Skin of body (tissue), 2 donors: ENCODE measurements around the gene GNB2. TPM values are rescaled to one million over a fixed set of nuclear protein-coding genes. Genes with fewer than 3 reads are reported as not detected.
A peak's percentile ranks its signal among the peaks of the same experiment; 100 is the strongest.
"Not testable (repeated sequence)": the region's sequence is repeated elsewhere in the genome, so short reads cannot be mapped to it uniquely, and the experiment has no call there.

Source experiments
- DNase-seq: peaks from one replicate; lab custom pipeline; 2025; lab: John Stamatoyannopoulos, UW
- total RNA-seq: library from RNA; depleted of rRNA; stranded (reverse); fragments of >200 nt; gene quantifications from one replicate; pipeline ENCODE4 v1.2.3, GENCODE V29; 2014

GNB2 gene
- total RNA-seq, 1 donor from 2014 or later: 69.4 TPM

GRCh38 chr7:100693312-100694097 lies 20.0 kb downstream of the GNB2 start:
- no peak for DNase-seq

- peak; percentile 14 for DNase-seq
These were observed 20.7 kb downstream of the GNB2 start, which contains the start of gene GIGYF1 for GRCh38 chr7:100694098-100694745. GIGYF1 (minus strand) TSS chr7:100694250; CDS start chr7:100688238, 6,012 bp downstream.

- no peak for DNase-seq
These were observed 22.6 kb downstream of the GNB2 start for GRCh38 chr7:100696123-100696521.

- no peak for DNase-seq
These were observed 25.5 kb downstream of the GNB2 start for GRCh38 chr7:100699018-100699417.

GRCh38 chr7:100701089-100701488 lies 27.5 kb downstream of the GNB2 start:
- DNase-seq: not testable (repeated sequence)

GRCh38 chr7:100705320-100705752 lies 31.8 kb downstream of the GNB2 start:
- peak; percentile 70 for DNase-seq

GRCh38 chr7:100705753-100706671 lies 32.5 kb downstream of the GNB2 start, which contains the start of gene POP7:
POP7 (plus strand) TSS chr7:100706121; CDS start chr7:100706831, 710 bp downstream.
- peak; percentile 97 for DNase-seq

GRCh38 chr7:100706672-100707311 lies 33.3 kb downstream of the GNB2 start:
- DNase-seq: no peak

- no peak for DNase-seq
These were observed 34.9 kb downstream of the GNB2 start for GRCh38 chr7:100708395-100708794.

GRCh38 chr7:100710452-100710851 lies 36.9 kb downstream of the GNB2 start:
- no peak for DNase-seq

- DNase-seq: no peak
These were observed 37.8 kb downstream of the GNB2 start for GRCh38 chr7:100711369-100711768.

- no peak for DNase-seq
These were observed 41.2 kb downstream of the GNB2 start for GRCh38 chr7:100714725-100715124.

GRCh38 chr7:100717073-100717472 lies 43.5 kb downstream of the GNB2 start:
- not testable (repeated sequence) for DNase-seq

GRCh38 chr7:100719523-100720278 lies 46.2 kb downstream of the GNB2 start:
- no peak for DNase-seq

- DNase-seq: no peak
These were observed 46.7 kb downstream of the GNB2 start, which contains the start of gene EPO for GRCh38 chr7:100720279-100720670. EPO (plus strand) TSS chr7:100720468; CDS start chr7:100720981, 513 bp downstream.

GRCh38 chr7:100720671-100721504 lies 47.3 kb downstream of the GNB2 start:
- DNase-seq: no peak

- DNase-seq: no peak
These were observed 47.9 kb downstream of the GNB2 start for GRCh38 chr7:100721505-100721812.

- no peak for DNase-seq
These were observed 49.1 kb downstream of the GNB2 start for GRCh38 chr7:100722480-100723212.
